Ectodermal cell (in vitro differentiated cells): Measurements from ENCODE around the gene MAP3K2.

Experiments used
- H3K27ac ChIP-seq: 2 replicates; pipeline ENCODE4 v1.7.0; 2013; ENCODE audit warnings: mild to moderate bottlenecking, low read depth, low read length; ENCODE audit not compliant: insufficient read depth, poor library complexity, severe bottlenecking
- H3K27me3 ChIP-seq: 2 replicates; pipeline ENCODE4 v1.7.0; 2013; ENCODE audit warnings: mild to moderate bottlenecking, low read length; ENCODE audit not compliant: insufficient read depth, control insufficient read depth, poor library complexity, severe bottlenecking
- H3K36me3 ChIP-seq: one replicate; pipeline ENCODE4 v1.7.0; 2013; ENCODE audit warnings: low read length; ENCODE audit not compliant: control insufficient read depth, insufficient read depth
- H3K4me1 ChIP-seq: one replicate; pipeline ENCODE4 v1.7.0; 2013; ENCODE audit warnings: low read length; ENCODE audit not compliant: control insufficient read depth, insufficient read depth
- H3K4me3 ChIP-seq: 2 replicates; pipeline ENCODE4 v1.7.0; 2013; ENCODE audit warnings: low read depth, low read length, control low read depth; ENCODE audit not compliant: insufficient read depth
- H3K9me3 ChIP-seq: 2 replicates; pipeline ENCODE4 v1.7.0; 2013; ENCODE audit warnings: mild to moderate bottlenecking, low read length, moderate library complexity; ENCODE audit not compliant: control insufficient read depth
- WGBS, 2 experiments: methylation state at CpG; one replicate each; pipeline ENCODE4 v1.1.7; 2013; ENCODE audit warnings: missing lambda C conversion rate in 2 of 2; 5-methylcytosine and 5-hydroxymethylcytosine counted together

Gene MAP3K2

GRCh38 chr2:127351603-127352002 lies 36.2 kb downstream of the MAP3K2 start:
- Histone ChIP-seq H3K27ac (no peak overlapping the region), H3K4me3 (no peak overlapping the region), H3K9me3 (no peaks in the 10 kb centered on the region), H3K4me1 (no peaks in the 10 kb centered on the region), H3K27me3 (no peaks in the 10 kb centered on the region), H3K36me3 (no peaks in the 10 kb centered on the region)
- 92 to 93% methylated on average over 2 of the region's 2 CpGs for WGBS, 2 experiments

GRCh38 chr2:127348426-127349000 lies 39.3 kb downstream of the MAP3K2 start:
- H3K27ac ChIP-seq: no peak overlapping the region
- 93 to 95% methylated on average over 1 of the region's 1 CpG for WGBS, 2 experiments
- no peak overlapping the region for H3K4me3 ChIP-seq

GRCh38 chr2:127347734-127348392 lies 39.9 kb downstream of the MAP3K2 start:
- Histone ChIP-seq H3K27me3 (no peaks in the 10 kb centered on the region), H3K4me3 (no peak overlapping the region), H3K36me3 (no peaks in the 10 kb centered on the region), H3K27ac (no peak overlapping the region), H3K9me3 (no peaks in the 10 kb centered on the region), H3K4me1 (no peaks in the 10 kb centered on the region)
- WGBS, 2 experiments: 60 to 100% methylated on average over 1 of the region's 1 CpG

More at GRCh38 chr2:127348426-127349000, 39.3 kb downstream of the MAP3K2 start:
- Histone ChIP-seq H3K9me3 (no peaks in the 10 kb centered on the region), H3K27me3 (no peaks in the 10 kb centered on the region), H3K4me1 (no peaks in the 10 kb centered on the region), H3K36me3 (no peaks in the 10 kb centered on the region)

GRCh38 chr2:127347015-127347414 lies 40.8 kb downstream of the MAP3K2 start:
- Histone ChIP-seq H3K9me3 (no peaks in the 10 kb centered on the region), H3K36me3 (no peaks in the 10 kb centered on the region), H3K4me1 (no peaks in the 10 kb centered on the region), H3K27me3 (no peaks in the 10 kb centered on the region), H3K27ac (no peak overlapping the region), H3K4me3 (no peak overlapping the region)
- WGBS, 2 experiments: 83 to 92% methylated on average over 2 to 3 of the region's 3 CpGs

- Histone ChIP-seq H3K9me3 (no peaks in the 10 kb centered on the region), H3K4me1 (no peaks in the 10 kb centered on the region), H3K27ac (no peak overlapping the region), H3K36me3 (no peaks in the 10 kb centered on the region), H3K27me3 (no peaks in the 10 kb centered on the region), H3K4me3 (no peak overlapping the region)
- WGBS, 2 experiments: no CpG with 5 or more reads among the region's 2 CpGs
Observed at GRCh38 chr2:127343277-127343676, 44.5 kb downstream of the MAP3K2 start.

GRCh38 chr2:127342101-127342500 lies 45.7 kb downstream of the MAP3K2 start:
- Histone ChIP-seq H3K4me3 (no peak overlapping the region), H3K27me3 (no peaks in the 10 kb centered on the region), H3K4me1 (no peaks in the 10 kb centered on the region), H3K27ac (no peak overlapping the region), H3K36me3 (no peaks in the 10 kb centered on the region), H3K9me3 (no peaks in the 10 kb centered on the region)
- 100% methylated on average over 1 of the region's 1 CpG for WGBS, 2 experiments

- 92 to 94% methylated on average over 1 of the region's 1 CpG for WGBS, 2 experiments
- no peaks in the 10 kb centered on the region for H3K36me3 ChIP-seq
- H3K9me3 ChIP-seq: no peaks in the 10 kb centered on the region
- H3K27me3 ChIP-seq: no peaks in the 10 kb centered on the region
- no peak overlapping the region for H3K27ac ChIP-seq
- H3K4me1 ChIP-seq: no peaks in the 10 kb centered on the region
- H3K4me3 ChIP-seq: no peak overlapping the region
Observed at GRCh38 chr2:127332335-127332734, 55.4 kb downstream of the MAP3K2 start.

- Histone ChIP-seq H3K36me3 (no peaks in the 10 kb centered on the region), H3K27ac (no peak overlapping the region), H3K4me1 (no peaks in the 10 kb centered on the region), H3K4me3 (no peak overlapping the region), H3K9me3 (no peaks in the 10 kb centered on the region), H3K27me3 (no peaks in the 10 kb centered on the region)
- WGBS, 2 experiments: no CpG with 5 or more reads among the region's 1 CpG
Observed at GRCh38 chr2:127330753-127331152, 57.0 kb downstream of the MAP3K2 start.

- H3K36me3 ChIP-seq: peaks cover 2% of the 10 kb centered on the region
- no peak overlapping the region for H3K27ac ChIP-seq
- no peaks in the 10 kb centered on the region for H3K27me3 ChIP-seq
- no peaks in the 10 kb centered on the region for H3K9me3 ChIP-seq
- no peak overlapping the region for H3K4me3 ChIP-seq
- 100% methylated on average over 1 to 2 of the region's 2 CpGs for WGBS, 2 experiments
- H3K4me1 ChIP-seq: no peaks in the 10 kb centered on the region
Observed at GRCh38 chr2:127326289-127326945, 61.4 kb downstream of the MAP3K2 start.

- peaks cover 12% of the 10 kb centered on the region for H3K36me3 ChIP-seq
- no peaks in the 10 kb centered on the region for H3K27me3 ChIP-seq
- 71 to 75% methylated on average over 2 to 3 of the region's 3 CpGs for WGBS, 2 experiments
Observed at GRCh38 chr2:127324635-127325034, 63.1 kb downstream of the MAP3K2 start.

More at GRCh38 chr2:127324635-127325034, 63.1 kb downstream of the MAP3K2 start:
- Histone ChIP-seq H3K27ac (no peak overlapping the region), H3K4me1 (no peaks in the 10 kb centered on the region), H3K9me3 (no peaks in the 10 kb centered on the region), H3K4me3 (no peak overlapping the region)
